ENCODE results near the gene ZBTB33.

The ZBTB33 gene

DNA sequence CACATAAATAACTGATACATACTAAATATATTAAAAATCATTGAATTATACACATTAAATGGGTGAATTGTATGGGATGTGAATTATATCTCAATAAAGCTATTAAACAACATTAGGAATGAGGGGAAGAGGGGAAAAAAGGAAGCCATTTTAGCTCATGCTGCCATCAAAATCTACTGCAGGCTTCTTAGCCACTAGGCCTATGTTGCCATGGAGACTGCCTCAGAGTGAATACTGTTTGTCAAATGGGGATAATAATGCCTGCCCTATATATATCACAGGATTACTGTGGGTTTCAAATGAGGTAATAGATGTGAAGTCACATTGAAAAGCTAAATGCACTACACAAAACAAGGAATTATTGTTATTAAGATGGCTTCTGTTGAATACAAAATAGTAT is 39.5 kb downstream of the ZBTB33 start:
- no peak overlapping the region for H3K4me3 ChIP-seq (ENCODE audit: low read length in 2 of 2)
- H3K9me3 ChIP-seq (ENCODE audit: control insufficient read depth in 2 of 2, low read length in 2 of 2), result no peaks in the 10 kb centered on the region
- no peaks in the 10 kb centered on the region for H3K36me3 ChIP-seq (ENCODE audit: control insufficient read depth in 2 of 2, insufficient read depth in 2 of 2, low read length in 2 of 2)
- no peaks in the 10 kb centered on the region for H3K4me1 ChIP-seq (ENCODE audit: control insufficient read depth, insufficient read depth, low read length)
- no peak overlapping the region for H3K9ac ChIP-seq (ENCODE audit: low read length in 2 of 2)
- peaks cover 0 to 9% of the 10 kb centered on the region in 2 donors for H3K27me3 ChIP-seq (ENCODE audit: control insufficient read depth in 1 of 2, insufficient read depth in 2 of 2, low read length in 2 of 2)
- no peak overlapping the region for H3K27ac ChIP-seq (ENCODE audit: low read length)

DNA sequence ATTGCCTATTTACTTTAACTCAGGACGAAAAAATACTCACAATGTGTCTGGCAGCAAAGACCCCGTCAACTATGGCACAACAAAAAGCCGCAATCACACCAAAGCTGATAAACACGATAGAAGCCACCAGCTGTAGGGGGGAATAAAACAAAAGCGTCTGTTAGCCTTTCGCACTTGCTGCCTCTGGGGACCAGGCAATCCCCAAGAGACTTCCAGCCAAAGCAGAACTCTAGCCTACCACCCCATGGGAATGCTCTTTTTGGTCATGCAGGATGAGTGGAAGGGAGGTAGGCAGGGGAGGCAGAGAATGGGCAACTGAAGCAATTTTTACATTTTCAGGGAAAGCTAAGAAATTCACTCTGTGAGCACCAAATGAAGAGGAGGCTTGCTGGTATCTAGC is 40.6 kb downstream of the ZBTB33 start:
- H3K9ac ChIP-seq (ENCODE audit: low read length in 2 of 2), result no peak overlapping the region
- H3K4me3 ChIP-seq (ENCODE audit: low read length in 2 of 2), result no peak overlapping the region
- H3K4me1 ChIP-seq (ENCODE audit: control insufficient read depth, insufficient read depth, low read length), result no peaks in the 10 kb centered on the region
- no peak overlapping the region for H3K27ac ChIP-seq (ENCODE audit: low read length)
- no peaks in the 10 kb centered on the region for H3K36me3 ChIP-seq (ENCODE audit: control insufficient read depth in 2 of 2, insufficient read depth in 2 of 2, low read length in 2 of 2)
- H3K9me3 ChIP-seq (ENCODE audit: control insufficient read depth in 2 of 2, low read length in 2 of 2), result no peaks in the 10 kb centered on the region
- H3K27me3 ChIP-seq (ENCODE audit: control insufficient read depth in 1 of 2, insufficient read depth in 2 of 2, low read length in 2 of 2), result peaks cover 0 to 7% of the 10 kb centered on the region in 2 donors

DNA sequence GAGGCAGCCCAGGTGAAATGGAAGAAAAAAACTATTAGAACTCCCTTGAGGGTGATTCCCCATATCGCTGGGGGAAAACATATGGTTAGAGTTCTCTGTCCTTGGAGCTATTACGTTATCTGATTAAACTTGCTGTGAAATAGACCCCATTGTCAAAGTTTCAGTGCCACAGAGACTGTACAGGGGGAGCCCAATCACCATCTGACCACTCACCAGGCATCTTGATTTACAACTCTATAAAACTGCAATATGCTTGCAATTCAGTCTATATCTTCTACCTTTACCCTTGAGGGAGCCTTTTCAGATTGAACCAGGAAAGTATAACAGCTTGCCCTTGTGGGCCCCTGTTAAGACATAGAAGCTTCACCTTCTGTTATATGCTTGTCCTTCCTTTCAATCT is 42.4 kb downstream of the ZBTB33 start:
- Histone ChIP-seq H3K9me3 (ENCODE audit: control insufficient read depth in 2 of 2, low read length in 2 of 2) (no peaks in the 10 kb centered on the region), H3K27me3 (ENCODE audit: control insufficient read depth in 1 of 2, insufficient read depth in 2 of 2, low read length in 2 of 2) (peaks cover 0 to 8% of the 10 kb centered on the region in 2 donors), H3K27ac (ENCODE audit: low read length) (no peak overlapping the region), H3K4me1 (ENCODE audit: control insufficient read depth, insufficient read depth, low read length) (no peaks in the 10 kb centered on the region), H3K36me3 (ENCODE audit: control insufficient read depth in 2 of 2, insufficient read depth in 2 of 2, low read length in 2 of 2) (no peaks in the 10 kb centered on the region), H3K9ac (ENCODE audit: low read length in 2 of 2) (no peak overlapping the region), H3K4me3 (ENCODE audit: low read length in 2 of 2) (no peak overlapping the region)

GRCh38 chrX:120294651-120295050 is 44.0 kb downstream of the ZBTB33 start:
- Histone ChIP-seq H3K4me1 (ENCODE audit: control insufficient read depth, insufficient read depth, low read length) (no peaks in the 10 kb centered on the region), H3K4me3 (ENCODE audit: low read length in 2 of 2) (no peak overlapping the region), H3K9ac (ENCODE audit: low read length in 2 of 2) (no peak overlapping the region), H3K27ac (ENCODE audit: low read length) (no peak overlapping the region), H3K9me3 (ENCODE audit: control insufficient read depth in 2 of 2, low read length in 2 of 2) (no peaks in the 10 kb centered on the region), H3K27me3 (ENCODE audit: control insufficient read depth in 1 of 2, insufficient read depth in 2 of 2, low read length in 2 of 2) (peaks cover 0 to 9% of the 10 kb centered on the region in 2 donors), H3K36me3 (ENCODE audit: control insufficient read depth in 2 of 2, insufficient read depth in 2 of 2, low read length in 2 of 2) (no peaks in the 10 kb centered on the region)

GRCh38 chrX:120297923-120298322 is 47.3 kb downstream of the ZBTB33 start:
- H3K27ac ChIP-seq (ENCODE audit: low read length), result no peak overlapping the region
- H3K27me3 ChIP-seq (ENCODE audit: control insufficient read depth in 1 of 2, insufficient read depth in 2 of 2, low read length in 2 of 2), result peaks cover 0 to 2% of the 10 kb centered on the region in 2 donors
- H3K9me3 ChIP-seq (ENCODE audit: control insufficient read depth in 2 of 2, low read length in 2 of 2), result no peaks in the 10 kb centered on the region
- H3K9ac ChIP-seq (ENCODE audit: low read length in 2 of 2), result no peak overlapping the region
- H3K4me3 ChIP-seq (ENCODE audit: low read length in 2 of 2), result no peak overlapping the region
- H3K4me1 ChIP-seq (ENCODE audit: control insufficient read depth, insufficient read depth, low read length), result no peaks in the 10 kb centered on the region
- no peaks in the 10 kb centered on the region for H3K36me3 ChIP-seq (ENCODE audit: control insufficient read depth in 2 of 2, insufficient read depth in 2 of 2, low read length in 2 of 2)

DNA sequence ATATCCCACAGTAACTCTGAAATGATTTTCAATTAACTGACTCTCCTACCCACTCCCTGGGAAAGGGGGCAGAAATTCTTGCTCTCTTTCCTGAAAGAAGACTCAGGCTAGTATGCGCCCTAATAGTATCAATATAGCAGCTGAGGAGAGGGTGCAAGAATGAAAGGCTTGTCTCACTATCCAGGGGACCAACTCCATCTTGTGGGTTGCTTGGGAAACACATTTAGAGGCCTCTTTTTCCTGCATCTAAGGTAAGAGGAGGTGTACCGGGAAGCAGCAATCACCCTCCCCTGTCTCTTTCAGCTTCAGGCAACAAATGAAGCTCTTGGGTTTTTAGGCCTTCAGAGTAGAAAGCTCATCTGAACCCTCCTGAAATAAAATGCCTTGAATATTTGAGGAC is 49.3 kb downstream of the ZBTB33 start:
- Histone ChIP-seq H3K27ac (ENCODE audit: low read length) (no peak overlapping the region), H3K9ac (ENCODE audit: low read length in 2 of 2) (no peak overlapping the region), H3K9me3 (ENCODE audit: control insufficient read depth in 2 of 2, low read length in 2 of 2) (no peaks in the 10 kb centered on the region), H3K36me3 (ENCODE audit: control insufficient read depth in 2 of 2, insufficient read depth in 2 of 2, low read length in 2 of 2) (no peaks in the 10 kb centered on the region), H3K4me3 (ENCODE audit: low read length in 2 of 2) (no peak overlapping the region), H3K4me1 (ENCODE audit: control insufficient read depth, insufficient read depth, low read length) (no peaks in the 10 kb centered on the region), H3K27me3 (ENCODE audit: control insufficient read depth in 1 of 2, insufficient read depth in 2 of 2, low read length in 2 of 2) (peaks cover 0 to 7% of the 10 kb centered on the region in 2 donors)

DNA sequence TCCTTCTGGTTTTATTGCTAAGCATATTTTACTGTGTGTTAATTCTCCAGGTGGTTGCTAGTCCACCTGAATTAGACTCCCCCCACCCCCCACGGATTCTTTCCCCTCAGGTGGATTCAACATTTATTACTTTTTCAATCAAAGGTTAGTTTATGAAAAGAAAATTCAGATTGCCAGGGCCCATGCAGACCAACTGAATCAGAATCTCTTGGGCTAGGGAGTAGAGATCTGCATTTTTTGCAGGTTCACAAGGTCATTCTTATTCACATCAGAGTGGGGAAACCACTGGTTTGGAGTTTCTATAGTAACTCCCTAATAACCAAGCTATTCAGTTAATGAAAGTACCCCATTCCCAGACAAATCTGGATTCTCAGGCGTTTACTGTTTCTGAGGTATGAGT is 50.9 kb downstream of the ZBTB33 start:
- Histone ChIP-seq H3K27me3 (ENCODE audit: control insufficient read depth in 1 of 2, insufficient read depth in 2 of 2, low read length in 2 of 2) (peaks cover 0 to 13% of the 10 kb centered on the region in 2 donors), H3K27ac (ENCODE audit: low read length) (no peak overlapping the region), H3K4me1 (ENCODE audit: control insufficient read depth, insufficient read depth, low read length) (no peaks in the 10 kb centered on the region), H3K9ac (ENCODE audit: low read length in 2 of 2) (no peak overlapping the region), H3K4me3 (ENCODE audit: low read length in 2 of 2) (no peak overlapping the region), H3K9me3 (ENCODE audit: control insufficient read depth in 2 of 2, low read length in 2 of 2) (no peaks in the 10 kb centered on the region), H3K36me3 (ENCODE audit: control insufficient read depth in 2 of 2, insufficient read depth in 2 of 2, low read length in 2 of 2) (no peaks in the 10 kb centered on the region)

DNA sequence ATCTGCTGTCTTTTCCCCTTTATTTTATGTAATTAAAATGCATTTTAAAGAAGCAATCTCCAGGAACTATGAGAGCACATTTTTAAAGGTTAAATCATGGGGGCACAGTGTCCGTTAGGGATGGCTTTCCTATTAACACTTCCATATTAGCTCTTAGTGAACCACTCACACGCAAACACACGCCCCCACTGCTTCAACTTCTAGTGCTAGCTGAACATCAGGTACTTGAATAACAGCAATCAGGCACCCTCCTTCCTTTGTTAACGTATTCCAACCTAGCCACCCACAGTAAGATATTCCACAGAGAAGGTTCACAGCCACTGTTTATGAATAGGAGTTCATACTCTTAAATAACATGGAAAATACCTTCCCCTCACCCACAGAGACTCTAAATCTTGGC is 51.3 kb downstream of the ZBTB33 start:
- no peaks in the 10 kb centered on the region for H3K4me1 ChIP-seq (ENCODE audit: control insufficient read depth, insufficient read depth, low read length)
- H3K9me3 ChIP-seq (ENCODE audit: control insufficient read depth in 2 of 2, low read length in 2 of 2), result no peaks in the 10 kb centered on the region
- H3K36me3 ChIP-seq (ENCODE audit: control insufficient read depth in 2 of 2, insufficient read depth in 2 of 2, low read length in 2 of 2), result no peaks in the 10 kb centered on the region
- H3K4me3 ChIP-seq (ENCODE audit: low read length in 2 of 2), result no peak overlapping the region
- H3K27me3 ChIP-seq (ENCODE audit: control insufficient read depth in 1 of 2, insufficient read depth in 2 of 2, low read length in 2 of 2), result peaks cover 0 to 16% of the 10 kb centered on the region in 2 donors
- no peak overlapping the region for H3K27ac ChIP-seq (ENCODE audit: low read length)
- no peak overlapping the region for H3K9ac ChIP-seq (ENCODE audit: low read length in 2 of 2)

DNA sequence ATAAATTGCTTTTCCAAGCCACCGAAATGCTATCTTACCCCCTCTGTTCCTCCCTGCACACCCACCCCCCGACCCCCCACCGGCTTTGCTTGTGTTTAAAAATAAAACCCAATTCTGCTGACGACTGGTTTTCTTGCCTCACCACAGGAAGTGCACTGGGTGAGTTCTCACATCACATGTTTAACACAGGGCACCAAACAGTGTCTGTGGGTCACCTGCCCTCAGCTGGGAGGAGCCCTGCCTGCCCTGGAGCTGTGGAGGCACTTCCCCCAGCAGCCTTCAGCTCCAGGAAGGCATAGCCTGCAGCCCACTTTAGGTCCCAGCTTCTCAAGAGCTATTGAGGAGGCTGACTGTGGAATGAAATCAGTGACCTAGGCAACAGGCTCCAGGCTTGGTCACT is 51.8 kb downstream of the ZBTB33 start:
- Histone ChIP-seq H3K4me3 (ENCODE audit: low read length in 2 of 2) (no peak overlapping the region), H3K4me1 (ENCODE audit: control insufficient read depth, insufficient read depth, low read length) (no peaks in the 10 kb centered on the region), H3K9me3 (ENCODE audit: control insufficient read depth in 2 of 2, low read length in 2 of 2) (no peaks in the 10 kb centered on the region), H3K27ac (ENCODE audit: low read length) (no peak overlapping the region), H3K36me3 (ENCODE audit: control insufficient read depth in 2 of 2, insufficient read depth in 2 of 2, low read length in 2 of 2) (no peaks in the 10 kb centered on the region), H3K27me3 (ENCODE audit: control insufficient read depth in 1 of 2, insufficient read depth in 2 of 2, low read length in 2 of 2) (peaks cover 0 to 16% of the 10 kb centered on the region in 2 donors), H3K9ac (ENCODE audit: low read length in 2 of 2) (no peak overlapping the region)

DNA sequence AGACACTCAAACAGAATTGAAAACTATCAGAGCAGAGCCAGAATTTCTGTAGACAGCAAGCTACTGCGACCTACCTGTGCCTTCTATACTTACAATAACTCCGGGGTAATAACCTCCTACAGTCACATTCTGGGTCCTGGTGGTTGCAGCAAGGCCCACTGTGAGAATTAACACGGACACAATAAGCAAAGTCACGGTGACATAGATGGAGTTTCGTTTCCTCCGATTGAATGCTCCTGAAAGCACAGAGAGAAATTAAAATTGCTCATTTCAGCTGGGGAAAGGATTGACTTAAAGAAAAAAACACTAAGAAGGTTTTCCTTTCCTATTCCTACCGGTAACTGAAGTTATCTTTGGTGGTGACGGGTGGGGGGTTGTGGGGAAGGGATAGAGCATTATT is 53.6 kb downstream of the ZBTB33 start:
- Histone ChIP-seq H3K4me1 (ENCODE audit: control insufficient read depth, insufficient read depth, low read length) (peaks cover 5% of the 10 kb centered on the region), H3K27me3 (ENCODE audit: control insufficient read depth in 1 of 2, insufficient read depth in 2 of 2, low read length in 2 of 2) (peaks cover 18 to 28% of the 10 kb centered on the region in 2 donors), H3K9ac (ENCODE audit: low read length in 2 of 2) (no peak overlapping the region), H3K27ac (ENCODE audit: low read length) (no peak overlapping the region), H3K9me3 (ENCODE audit: control insufficient read depth in 2 of 2, low read length in 2 of 2) (no peaks in the 10 kb centered on the region), H3K4me3 (ENCODE audit: low read length in 2 of 2) (no peak overlapping the region), H3K36me3 (ENCODE audit: control insufficient read depth in 2 of 2, insufficient read depth in 2 of 2, low read length in 2 of 2) (no peaks in the 10 kb centered on the region)

DNA sequence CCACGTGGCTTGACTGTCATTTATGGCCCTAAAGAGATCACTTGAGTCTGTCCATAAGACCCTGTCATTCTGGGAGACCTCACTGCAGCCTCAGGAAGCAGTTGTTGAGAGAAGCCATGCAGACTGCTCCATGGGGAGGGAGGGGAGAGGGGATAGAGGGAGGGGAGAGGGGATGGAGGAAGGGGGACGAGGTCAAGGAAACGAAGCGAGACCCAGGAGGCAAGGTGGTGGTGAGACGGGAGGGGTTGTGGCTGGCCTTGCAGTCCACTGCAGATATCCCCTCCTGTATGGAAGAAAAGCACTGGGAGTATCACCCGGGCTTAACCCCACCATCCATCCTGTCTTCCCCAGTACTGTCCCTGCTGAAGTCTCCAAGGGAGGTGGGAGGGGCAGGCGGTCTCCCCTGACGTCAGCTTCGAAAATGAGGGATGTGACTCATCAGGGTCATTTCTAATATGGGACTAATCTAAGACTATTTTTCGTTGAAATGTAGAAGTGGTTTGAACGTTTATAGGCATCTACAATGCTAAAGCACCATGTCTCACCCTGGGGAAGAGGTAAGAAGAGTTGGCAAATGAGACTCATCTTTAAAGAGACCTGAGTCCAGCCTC is 55.0 kb downstream of the ZBTB33 start:
- Histone ChIP-seq H3K27me3 (ENCODE audit: control insufficient read depth in 1 of 2, insufficient read depth in 2 of 2, low read length in 2 of 2) (peaks cover 26 to 32% of the 10 kb centered on the region in 2 donors), H3K9ac (ENCODE audit: low read length in 2 of 2) (no peak overlapping the region), H3K4me3 (ENCODE audit: low read length in 2 of 2) (no peak overlapping the region), H3K36me3 (ENCODE audit: control insufficient read depth in 2 of 2, insufficient read depth in 2 of 2, low read length in 2 of 2) (no peaks in the 10 kb centered on the region), H3K9me3 (ENCODE audit: control insufficient read depth in 2 of 2, low read length in 2 of 2) (no peaks in the 10 kb centered on the region), H3K4me1 (ENCODE audit: control insufficient read depth, insufficient read depth, low read length) (peaks cover 10% of the 10 kb centered on the region), H3K27ac (ENCODE audit: low read length) (no peak overlapping the region)
